PC-9 (cell line): ENCODE data around the gene CD36. TPM values are rescaled to one million over a fixed set of nuclear protein-coding genes. Genes with fewer than 3 reads are reported as not detected.

Source experiments
- BruUV-seq: library from RNA; stranded (reverse); fragments of 400-500 nt; replicated peaks from 2 replicates; lab custom pipeline; 2021; lab: Mats Ljungman, UMichigan
- CTCF ChIA-PET: fragments of 300-600 bp; sonication (Branson Sonifier 250); formaldehyde crosslinking; loops from one replicate; lab custom pipeline; 2022; ENCODE audit warnings: antibody characterized with exemption; lab: Charles Lee
- POLR2A ChIA-PET: fragments of 300-600 bp; sonication (Branson Sonifier 250); formaldehyde crosslinking; loops from one replicate; lab custom pipeline; 2022; ENCODE audit warnings: antibody characterized with exemption; ENCODE audit not compliant: unreplicated experiment; lab: Charles Lee
- DNase-seq, 2 experiments: peaks; one replicate each; pipeline versions ENCODE4 v3.0.0 to v3.0.0-alpha.2; 2015 to 2022; ENCODE audit warnings: mixed read lengths in 1 of 2
- H2AFZ ChIP-seq: fragments of 200-600 bp; sonication (generic); 2 replicates; pipeline ENCODE4 v1.8.1; 2017; ENCODE audit warnings: antibody characterized with exemption
- H3F3A ChIP-seq: fragments of 200-600 bp; sonication (generic); 2 replicates; pipeline ENCODE4 v1.8.1; 2017; ENCODE audit warnings: antibody characterized with exemption, mild to moderate bottlenecking, low read depth; ENCODE audit not compliant: insufficient read depth
- H3K27ac ChIP-seq: fragments of 200-600 bp; sonication (generic); 2 replicates; pipeline ENCODE4 v1.6.1; 2016; ENCODE audit warnings: mixed run types
- H3K27me3 ChIP-seq: fragments of 200-600 bp; sonication (generic); 2 replicates; pipeline ENCODE4 v1.6.1; 2016; ENCODE audit warnings: low read depth, mixed run types; ENCODE audit not compliant: insufficient read depth
- H3K36me3 ChIP-seq: fragments of 200-600 bp; sonication (generic); 2 replicates; pipeline ENCODE4 v1.6.1; 2016; ENCODE audit warnings: low read depth, mixed run types
- H3K4me1 ChIP-seq: fragments of 200-600 bp; sonication (generic); replicated peaks from 2 replicates; pipeline ENCODE4 v1.6.1; 2016; ENCODE audit warnings: mixed run types; ENCODE audit not compliant: insufficient read depth
- H3K4me2 ChIP-seq: fragments of 200-600 bp; sonication (generic); 2 replicates; pipeline ENCODE4 v1.6.1; 2017; ENCODE audit warnings: mixed run types
- H3K4me3 ChIP-seq: fragments of 200-600 bp; sonication (generic); 2 replicates; pipeline ENCODE4 v1.6.1; 2016; ENCODE audit warnings: mixed run types
- H3K79me2 ChIP-seq: fragments of 200-600 bp; sonication (generic); 2 replicates; pipeline ENCODE4 v1.6.1; 2017; ENCODE audit warnings: low read depth, mixed run types
- H3K9me2 ChIP-seq: fragments of 200-600 bp; sonication (generic); 2 replicates; pipeline ENCODE4 v1.8.1; 2017; ENCODE audit warnings: mild to moderate bottlenecking; ENCODE audit not compliant: insufficient read depth
- H3K9me3 ChIP-seq: fragments of 200-600 bp; sonication (generic); 2 replicates; pipeline ENCODE4 v1.8.1; 2016; ENCODE audit warnings: low read depth; ENCODE audit not compliant: insufficient read depth
- H4K20me1 ChIP-seq: fragments of 200-600 bp; sonication (generic); 2 replicates; pipeline ENCODE4 v1.8.1; 2017; ENCODE audit not compliant: insufficient read depth
- CTCF ChIP-seq: fragments of 200-600 bp; sonication (generic); conservative IDR thresholded peaks from 2 replicates; pipeline ENCODE4 v1.6.1; 2017; ENCODE audit warnings: mixed run types, antibody characterized with exemption, mild to moderate bottlenecking, moderate library complexity
- EZH2 ChIP-seq: fragments of 200-600 bp; sonication (generic); IDR thresholded peaks from 2 replicates; pipeline ENCODE4 v1.8.0; 2017; ENCODE audit warnings: antibody characterized with exemption, low read depth
- intact Hi-C: fragments of 100-400 bp; cut with micrococcal nuclease; formaldehyde crosslinking; loops from one replicate; pipeline ENCODE4 v1.10.0; 2022; ENCODE audit not compliant: unreplicated experiment
- total RNA-seq: library from RNA; stranded (reverse); gene quantifications from 2 replicates; pipeline ENCODE4 v1.2.3, GENCODE V29; 2021

The CD36 gene
- total RNA-seq, 1 experiment from 2014 or later = 0.28 TPM

- Histone ChIP-seq H3K79me2 (no peaks in the 10 kb centered on the region), H3K27ac (peak overlapping the region; percentile 89), H3K4me3 (peak overlapping the region; percentile 20), H3K36me3 (no peaks in the 10 kb centered on the region), H3K9me2 (no peaks in the 10 kb centered on the region), H3F3A (peaks cover 27% of the 10 kb centered on the region), H3K4me2 (peak overlapping the region; percentile 68), H2AFZ (no peak overlapping the region), H3K4me1 (peaks cover 38% of the 10 kb centered on the region), H3K9me3 (peaks cover 12% of the 10 kb centered on the region), H3K27me3 (no peaks in the 10 kb centered on the region), H4K20me1 (no peaks in the 10 kb centered on the region)
- BruUV-seq = no TSS peak
- peak; percentile 23 to 83 for DNase-seq
- ChIA-PET CTCF (no interaction called here), POLR2A (interaction anchor here (0.6 to 1.0 kb wide), 5 partner anchors 77 to 437 kb away, joined by 3 to 6 read pairs (median 5); partner anchors contain the start of gene SEMA3C)
- TF ChIP-seq EZH2 = no peak
- no peak for TF ChIP-seq CTCF
- intact Hi-C loops = loop anchor here (1.0 to 2.0 kb wide), 4 partner anchors 19 to 351 kb away; partner anchors contain the start of gene SEMA3C
Measured at GRCh38 chr7:80721883-80722615, 83.6 kb downstream of the CD36 start.

- H3K4me1 ChIP-seq = peaks cover 38% of the 10 kb centered on the region
- TF ChIP-seq EZH2 (no peak), CTCF (no peak)
- peaks cover 12% of the 10 kb centered on the region for H3K9me3 ChIP-seq
- CTCF ChIA-PET = no interaction called here
- POLR2A ChIA-PET = interaction anchor here (0.5 to 1.0 kb wide), 6 partner anchors 26 to 437 kb away, joined by 3 to 6 read pairs (median 4); partner anchors contain the start of gene SEMA3C
- peak overlapping the region; percentile 20 for H3K4me3 ChIP-seq
- no peaks in the 10 kb centered on the region for H3K27me3 ChIP-seq
- peak overlapping the region; percentile 89 for H3K27ac ChIP-seq
- H2AFZ ChIP-seq = no peak overlapping the region
- peaks cover 27% of the 10 kb centered on the region for H3F3A ChIP-seq
- H3K9me2 ChIP-seq = no peaks in the 10 kb centered on the region
- BruUV-seq = no TSS peak
- peak overlapping the region; percentile 68 for H3K4me2 ChIP-seq
- intact Hi-C loops = loop anchor here (1.0 to 2.0 kb wide), 4 partner anchors 18 to 351 kb away; partner anchors contain the start of gene SEMA3C
- no peaks in the 10 kb centered on the region for H3K36me3 ChIP-seq
- H3K79me2 ChIP-seq = no peaks in the 10 kb centered on the region
- peak; percentile 85 to 99 for DNase-seq
- no peaks in the 10 kb centered on the region for H4K20me1 ChIP-seq
Measured at GRCh38 chr7:80722616-80723195, 84.3 kb downstream of the CD36 start.

GRCh38 chr7:80724249-80724871 lies 85.9 kb downstream of the CD36 start:
- Histone ChIP-seq H3F3A (peaks cover 27% of the 10 kb centered on the region), H3K79me2 (no peaks in the 10 kb centered on the region), H3K4me1 (peaks cover 38% of the 10 kb centered on the region), H4K20me1 (no peaks in the 10 kb centered on the region), H3K4me2 (peak overlapping the region; percentile 30; the same call in 1 of the 2 replicates), H3K9me2 (no peaks in the 10 kb centered on the region), H3K36me3 (no peaks in the 10 kb centered on the region), H3K27ac (peak overlapping the region; percentile 89), H2AFZ (no peak overlapping the region), H3K9me3 (peaks cover 9% of the 10 kb centered on the region), H3K27me3 (no peaks in the 10 kb centered on the region), H3K4me3 (no peak overlapping the region)
- intact Hi-C loops = no loop called here
- TF ChIP-seq EZH2 (no peak), CTCF (no peak)
- CTCF ChIA-PET = interaction anchor here (0.6 to 1.1 kb wide), 3 partner anchors 21 to 210 kb away, joined by 3 to 9 read pairs (median 3); partner anchors contain the start of gene SEMA3C
- no TSS peak for BruUV-seq
- DNase-seq = no peak
- POLR2A ChIA-PET = interaction anchor here (0.5 kb wide), 1 partner anchor 755 kb away, joined by 10 read pairs; no protein-coding TSS in a partner anchor
